ENCODE measurements around the gene HMGCS1.
"Not testable (repeated sequence)": the region's sequence is repeated elsewhere in the genome, so short reads cannot be mapped to it uniquely, and the experiment has no call there.

The HMGCS1 gene

DNA sequence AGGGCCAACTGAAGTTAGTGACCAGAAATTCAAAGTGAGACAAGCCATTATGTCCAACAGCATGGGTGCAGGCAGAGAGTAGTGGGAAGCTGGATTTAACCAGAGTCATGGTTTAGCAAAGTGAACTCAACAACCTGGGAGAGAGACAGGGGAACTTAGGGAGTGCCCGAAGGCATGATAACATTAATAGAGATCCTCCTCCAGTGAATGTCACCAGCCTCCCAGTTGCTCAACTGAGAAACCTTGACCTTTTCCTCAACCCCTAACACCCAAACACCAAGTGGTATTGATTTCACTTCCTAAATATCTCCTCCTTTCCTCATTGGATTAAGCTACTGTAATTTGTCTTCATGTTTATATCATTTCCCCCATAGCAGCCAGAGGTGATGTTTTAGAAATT is 42.6 kb downstream of the HMGCS1 start:
- DNase-seq: no peak

DNA sequence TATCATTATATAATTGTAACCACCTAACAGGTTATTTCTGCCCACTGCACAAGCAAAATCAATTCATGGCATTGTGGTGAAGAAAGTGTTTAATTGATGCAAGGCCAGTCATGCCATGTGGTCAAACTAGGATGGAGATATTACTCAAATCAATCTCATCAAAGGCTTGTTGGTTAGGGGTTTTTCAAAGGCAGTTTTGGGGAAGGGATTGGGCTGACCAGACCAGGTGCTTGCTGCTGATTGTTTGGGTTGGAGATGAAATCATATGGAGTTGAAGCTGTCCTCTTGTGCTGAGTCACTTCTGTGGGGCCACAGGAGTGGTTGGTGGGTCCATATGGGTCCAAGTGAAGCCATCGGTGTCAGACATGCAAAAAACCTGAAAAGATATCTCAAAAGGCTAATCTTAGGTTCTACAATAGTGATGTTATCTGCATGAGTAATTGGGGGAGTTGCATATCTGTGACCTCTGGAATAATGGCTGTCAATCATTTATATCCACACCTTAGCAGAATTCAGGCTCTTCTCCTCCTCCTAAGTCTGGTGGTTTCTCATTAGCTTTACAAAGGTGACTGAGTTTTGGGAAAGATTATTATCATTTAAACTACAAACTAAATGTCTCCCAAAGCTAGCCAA is 44.9 kb downstream of the HMGCS1 start:
- no peak for DNase-seq

DNA sequence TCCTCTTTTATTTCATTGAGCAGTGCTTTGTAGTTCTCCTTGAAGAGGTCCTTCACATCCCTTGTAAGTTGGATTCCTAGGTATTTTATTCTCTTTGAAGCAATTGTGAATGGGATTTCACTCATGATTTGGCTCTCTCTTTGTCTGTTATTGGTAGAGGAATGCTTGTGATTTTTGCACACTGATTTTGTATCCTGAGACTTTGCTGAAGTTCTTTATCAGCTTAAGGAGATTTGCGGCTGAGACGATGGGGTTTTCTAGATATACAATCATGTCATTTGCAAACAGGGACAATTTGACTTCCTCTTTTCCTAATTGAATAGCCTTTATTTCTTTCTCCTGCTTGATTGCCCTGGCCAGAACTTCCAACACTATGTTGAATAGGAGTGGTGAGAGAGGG is 50.9 kb downstream of the HMGCS1 start:
- not testable (repeated sequence) for DNase-seq

DNA sequence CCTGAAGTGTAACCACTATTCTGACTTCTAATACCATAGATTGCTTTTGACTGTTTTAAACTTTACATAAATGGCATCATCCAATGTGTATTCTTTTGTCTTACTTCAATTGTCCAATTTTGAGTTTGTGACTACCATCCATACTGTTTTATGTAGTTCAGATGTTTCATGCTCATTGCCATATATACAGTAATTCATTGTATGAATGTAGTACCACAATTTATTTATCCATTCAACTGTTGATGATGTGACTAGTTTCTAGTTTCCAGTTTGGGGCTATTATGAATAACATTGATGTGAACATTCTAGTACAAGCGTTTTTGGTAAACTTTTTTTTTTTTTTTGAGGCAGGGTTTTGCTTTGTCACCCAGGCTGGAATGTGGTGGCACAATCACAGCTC is 55.1 kb downstream of the HMGCS1 start:
- DNase-seq: no peak

DNA sequence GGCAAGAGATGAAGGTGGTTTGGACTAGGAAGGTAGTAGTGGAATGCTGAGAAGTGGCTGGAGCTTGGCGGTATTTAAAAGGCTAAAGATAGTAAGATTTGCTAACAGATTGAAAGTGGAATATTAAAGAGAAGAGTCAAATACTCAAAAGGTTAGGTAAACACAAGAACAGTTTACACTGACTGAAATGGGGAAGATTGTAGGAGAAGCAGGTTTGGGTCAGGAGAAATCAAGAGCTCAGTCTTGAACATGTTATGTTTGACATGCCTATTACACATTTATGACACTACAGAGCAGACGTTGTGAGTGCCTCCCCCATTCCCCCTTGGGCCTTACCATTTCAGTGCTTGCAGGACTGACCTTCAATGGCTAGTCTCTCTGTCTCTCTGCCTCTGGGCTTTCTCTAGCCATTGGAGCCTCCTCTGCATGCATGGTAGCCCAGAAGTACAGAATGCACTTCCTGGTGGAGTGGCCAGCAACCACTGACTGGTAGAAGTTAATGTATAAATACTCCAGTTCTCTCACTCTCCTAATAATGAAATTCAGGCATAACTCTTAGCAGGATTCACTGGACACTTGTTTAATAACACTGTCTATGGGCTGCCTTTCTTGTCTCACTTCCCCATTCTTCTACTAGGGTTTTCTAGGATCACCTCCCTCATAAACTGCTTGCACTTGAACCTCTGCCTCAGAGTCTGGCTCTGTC is 56.8 kb downstream of the HMGCS1 start:
- no peak for DNase-seq

DNA sequence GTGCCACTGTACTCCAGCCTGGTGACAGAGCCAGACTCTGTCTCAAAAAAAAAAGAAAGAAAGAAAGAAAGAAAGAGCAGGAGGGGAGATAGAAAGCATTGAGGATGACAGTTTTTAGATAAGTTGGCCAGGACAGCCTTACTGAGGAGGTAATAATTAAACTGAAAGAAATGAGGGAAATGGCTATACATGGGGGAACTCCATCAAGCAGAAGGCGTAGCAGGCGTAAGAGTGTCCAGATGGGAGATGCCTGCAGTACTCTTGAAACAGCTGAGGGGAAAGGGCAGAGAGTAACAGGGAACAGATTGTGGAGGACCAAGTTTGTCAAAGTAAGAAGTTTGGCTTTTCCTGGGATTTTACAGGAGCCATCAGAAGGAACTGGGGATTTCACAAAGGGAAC is 57.5 kb downstream of the HMGCS1 start:
- DNase-seq: no peak

DNA sequence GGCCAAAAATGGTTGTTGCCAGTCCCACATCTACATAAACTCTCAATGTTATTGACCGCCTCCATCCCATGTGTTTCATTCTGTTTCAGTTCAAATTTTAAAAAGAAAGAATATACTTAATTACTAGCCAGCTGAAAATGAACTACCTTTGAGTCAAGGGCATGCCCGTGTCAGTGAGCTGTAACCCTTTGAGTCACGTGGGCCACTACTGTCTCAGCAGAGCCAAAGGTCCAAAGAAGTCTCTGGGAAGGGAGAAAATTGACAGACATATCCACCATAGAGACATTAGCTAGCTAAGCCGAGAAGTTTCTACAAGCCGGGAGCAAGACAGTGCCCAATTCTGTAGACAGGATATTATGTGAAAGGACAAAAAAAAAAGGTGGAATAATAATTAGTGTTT is 61.5 kb downstream of the HMGCS1 start:
- no peak for DNase-seq

DNA sequence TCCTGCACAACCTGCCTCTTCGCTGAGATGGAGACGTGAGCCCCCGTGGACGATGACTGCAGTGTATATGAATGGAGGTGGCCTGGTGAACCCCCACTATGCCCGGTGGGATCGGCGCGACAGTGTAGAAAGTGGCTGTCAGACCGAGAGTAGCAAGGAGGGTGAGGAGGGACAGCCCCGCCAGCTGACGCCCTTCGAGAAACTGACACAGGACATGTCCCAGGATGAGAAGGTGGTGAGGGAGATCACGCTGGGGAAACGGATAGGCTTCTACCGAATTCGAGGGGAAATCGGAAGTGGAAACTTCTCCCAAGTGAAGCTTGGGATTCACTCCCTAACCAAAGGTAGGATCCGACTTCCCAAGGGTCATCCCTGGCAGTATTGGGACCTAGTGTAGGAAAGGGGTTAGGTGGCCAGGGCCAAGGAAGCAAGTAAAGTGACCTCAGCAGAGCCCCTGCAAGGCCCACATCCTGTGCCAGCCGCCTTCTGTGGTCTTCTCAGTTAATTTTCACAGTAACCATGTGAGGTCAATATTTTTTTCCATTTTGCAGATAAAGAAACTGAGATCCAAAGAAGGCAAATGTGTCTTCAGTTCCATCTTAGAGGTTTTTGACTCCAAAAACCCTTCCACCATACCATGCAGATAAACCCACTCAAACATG is 67.4 kb downstream of the HMGCS1 start:
- DNase-seq: no peak

DNA sequence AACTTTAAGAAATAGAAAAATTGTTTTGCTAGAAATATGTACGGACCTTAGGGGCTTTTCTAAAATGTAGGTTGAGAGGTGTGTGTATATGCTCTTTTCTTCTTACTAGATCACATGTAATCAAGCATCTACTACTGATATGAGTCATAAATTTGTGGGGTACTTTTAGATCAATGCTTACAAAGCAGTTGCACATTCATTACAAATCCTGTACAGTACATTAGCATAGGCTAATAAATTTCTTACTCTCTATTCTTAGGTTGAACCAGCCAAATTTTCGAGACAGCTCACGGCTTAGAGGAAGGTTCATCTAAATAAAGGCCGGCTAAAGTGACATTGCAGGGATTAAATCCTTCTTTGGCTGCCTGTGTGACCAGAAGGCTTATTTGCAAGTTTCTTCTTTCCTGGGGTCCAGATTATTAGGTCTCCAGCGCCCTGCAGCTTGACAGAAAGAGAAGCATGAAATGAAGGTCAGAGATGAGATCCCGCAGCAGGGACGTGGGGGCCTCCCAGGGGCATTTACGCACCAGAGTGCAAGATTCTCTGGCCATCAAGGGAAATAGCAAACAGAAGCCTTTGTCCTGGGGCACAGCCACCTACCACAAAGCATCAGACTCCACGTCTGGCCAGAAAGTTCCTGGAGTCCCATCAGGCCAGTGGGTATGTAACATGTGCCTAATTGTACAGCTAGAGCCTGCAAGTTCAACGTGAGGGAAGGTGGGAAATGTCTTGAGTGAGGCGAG is 68.2 kb downstream of the HMGCS1 start:
- no peak for DNase-seq

DNA sequence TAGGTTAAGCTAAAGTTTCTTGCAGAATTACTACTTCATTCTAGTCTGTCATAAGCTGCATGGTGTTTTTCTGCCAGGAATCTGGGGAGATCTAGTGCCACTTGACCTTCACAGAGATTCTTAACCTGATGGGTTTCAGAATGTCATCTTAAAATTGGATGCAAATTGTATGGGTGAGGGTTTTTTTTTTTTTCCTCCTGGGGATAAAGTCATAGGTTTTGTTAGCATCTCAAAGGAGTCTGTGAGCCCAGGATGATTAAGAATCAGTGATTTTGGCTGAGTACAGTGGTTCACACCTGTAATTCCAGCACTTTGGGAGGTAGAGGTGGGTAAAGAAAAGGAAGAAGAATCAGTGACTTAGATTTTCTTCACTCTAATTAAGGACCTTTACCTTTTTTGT is 69.9 kb downstream of the HMGCS1 start:
- no peak for DNase-seq

DNA sequence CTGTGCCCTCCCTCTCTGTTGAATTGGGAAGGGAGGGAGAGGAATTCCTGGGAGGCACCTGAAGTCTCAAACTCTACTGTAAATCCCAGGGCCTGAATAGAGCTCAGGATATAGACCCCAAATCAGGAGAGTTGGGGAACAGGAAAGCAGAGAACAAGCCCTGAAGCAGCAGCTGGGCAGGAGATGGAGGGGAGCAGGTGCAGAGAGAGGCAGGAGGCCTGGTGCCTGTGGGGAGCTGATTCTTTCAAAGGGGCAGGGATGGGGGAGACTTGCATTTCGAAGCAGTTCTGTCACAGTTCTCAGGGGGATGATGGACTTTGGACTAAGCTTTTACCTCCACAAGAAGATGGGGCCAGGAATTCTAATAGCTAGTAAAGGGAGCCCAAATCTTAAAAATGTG is 71.0 kb downstream of the HMGCS1 start:
- no peak for DNase-seq

Data from hematopoietic multipotent progenitor cell treated with erythropoietin and hydrocortisone succinate and interleukin-3 and kit ligand, for 8 days (in vitro differentiated cells).